ENCODE data around the gene PTOV1.
A peak's percentile ranks its signal among the peaks of the same experiment; 100 is the strongest.
"Not testable (repeated sequence)": the region's sequence is repeated elsewhere in the genome, so short reads cannot be mapped to it uniquely, and the experiment has no call there.

The PTOV1 gene

GRCh38 chr19:49817964-49818648, 32.9 kb upstream of the PTOV1 start, which contains the start of gene MED25:
Gene MED25, plus strand, starts transcription at chr19:49818289. Its CDS starts 53 bp downstream, at chr19:49818342.
- DNase-seq (ENCODE audit: insufficient read length, low spot score) (peak; percentile 89), FAIRE-seq (peak; percentile 65)

GRCh38 chr19:49818649-49819370, 32.1 kb upstream of the PTOV1 start:
- no peak for DNase-seq (ENCODE audit: insufficient read length, low spot score)
- FAIRE-seq: no peak

GRCh38 chr19:49819452-49820115, 31.4 kb upstream of the PTOV1 start:
- DNase-seq (ENCODE audit: insufficient read length, low spot score); FAIRE-seq: not testable (repeated sequence)

GRCh38 chr19:49820125-49820524, 30.8 kb upstream of the PTOV1 start:
- DNase-seq (ENCODE audit: insufficient read length, low spot score): no peak

GRCh38 chr19:49823472-49823871, 27.5 kb upstream of the PTOV1 start:
- DNase-seq (ENCODE audit: insufficient read length, low spot score): no peak
- FAIRE-seq: no peak

More at GRCh38 chr19:49820125-49820524, 30.8 kb upstream of the PTOV1 start:
- FAIRE-seq: no peak

- FAIRE-seq (no peak), DNase-seq (ENCODE audit: insufficient read length, low spot score) (no peak)
Measured at GRCh38 chr19:49824662-49825061, 26.3 kb upstream of the PTOV1 start.

- FAIRE-seq (no peak), DNase-seq (ENCODE audit: insufficient read length, low spot score) (no peak)
Measured at GRCh38 chr19:49827034-49827433, 23.9 kb upstream of the PTOV1 start.

GRCh38 chr19:49829200-49829599, 21.8 kb upstream of the PTOV1 start:
- FAIRE-seq (no peak), DNase-seq (ENCODE audit: insufficient read length, low spot score) (no peak)

- no peak for FAIRE-seq
- no peak for DNase-seq (ENCODE audit: insufficient read length, low spot score)
Measured at GRCh38 chr19:49829721-49830120, 21.2 kb upstream of the PTOV1 start.

GRCh38 chr19:49830766-49831165, 20.2 kb upstream of the PTOV1 start:
- FAIRE-seq: no peak

GRCh38 chr19:49831592-49831991, 19.4 kb upstream of the PTOV1 start:
- DNase-seq (ENCODE audit: insufficient read length, low spot score) (no peak), FAIRE-seq (no peak)

More at GRCh38 chr19:49830766-49831165, 20.2 kb upstream of the PTOV1 start:
- no peak for DNase-seq (ENCODE audit: insufficient read length, low spot score)

GRCh38 chr19:49832556-49832955, 18.4 kb upstream of the PTOV1 start:
- DNase-seq (ENCODE audit: insufficient read length, low spot score) (no peak), FAIRE-seq (no peak)

GRCh38 chr19:49833599-49833998, 17.4 kb upstream of the PTOV1 start:
- DNase-seq (ENCODE audit: insufficient read length, low spot score) (no peak), FAIRE-seq (no peak)

GRCh38 chr19:49835562-49835961, 15.4 kb upstream of the PTOV1 start:
- no peak for FAIRE-seq

GRCh38 chr19:49836176-49837008, 14.6 kb upstream of the PTOV1 start:
- FAIRE-seq (no peak), DNase-seq (ENCODE audit: insufficient read length, low spot score) (no peak)

More at GRCh38 chr19:49835562-49835961, 15.4 kb upstream of the PTOV1 start:
- DNase-seq (ENCODE audit: insufficient read length, low spot score): no peak

- FAIRE-seq (no peak), DNase-seq (ENCODE audit: insufficient read length, low spot score) (no peak)
Measured at GRCh38 chr19:49837009-49837310, 14.0 kb upstream of the PTOV1 start.

GRCh38 chr19:49837425-49837824, 13.5 kb upstream of the PTOV1 start:
- FAIRE-seq: no peak
- no peak for DNase-seq (ENCODE audit: insufficient read length, low spot score)

GRCh38 chr19:49838885-49839588, 11.9 kb upstream of the PTOV1 start:
- no peak for FAIRE-seq
- no peak for DNase-seq (ENCODE audit: insufficient read length, low spot score)

- FAIRE-seq (no peak), DNase-seq (ENCODE audit: insufficient read length, low spot score) (no peak)
Measured at GRCh38 chr19:49839713-49840112, 11.2 kb upstream of the PTOV1 start.

GRCh38 chr19:49840321-49840720, 10.6 kb upstream of the PTOV1 start:
- DNase-seq (ENCODE audit: insufficient read length, low spot score) (no peak), FAIRE-seq (no peak)

Measured in HTR-8/SVneo (cell line).